Body of pancreas (tissue), 4 donors: ENCODE results near the gene ABHD5. TPM values are rescaled to one million over a fixed set of nuclear protein-coding genes. Genes with fewer than 3 reads are reported as not detected.

ENCODE experiments used
- ATAC-seq: fragments of 150-250 bp; one replicate; pipeline ENCODE4 v1.9.1; 2016
- DNase-seq, 4 donors: peaks; one replicate each; pipeline ENCODE4 v3.0.0-alpha.2; 2019
- H3K27ac ChIP-seq, 4 donors: fragments of 200-600 bp; sonication (generic); 1 replicate in 3 of 4; 2 replicates in 1 of 4; pipeline versions ENCODE4 v1.5.1 to v1.6.1; 2016 to 2019; ENCODE audit warnings: mild to moderate bottlenecking in 1 of 4, mixed read lengths in 1 of 4, moderate library complexity in 1 of 4
- H3K27me3 ChIP-seq, 2 donors: fragments of 200-600 bp; sonication (generic); one replicate each; pipeline ENCODE4 v1.6.0; 2016; ENCODE audit warnings: mild to moderate bottlenecking in 1 of 2
- H3K36me3 ChIP-seq, 2 donors: fragments of 200-600 bp; sonication (generic); replicated peaks in 1 of 2; 2 replicates each; pipeline ENCODE4 v1.5.1; 2016; ENCODE audit warnings: low read depth in 2 of 2; ENCODE audit not compliant: insufficient read depth in 1 of 2
- H3K4me1 ChIP-seq: fragments of 200-600 bp; sonication (generic); one replicate; pipeline ENCODE4 v1.6.0; 2016
- H3K4me3 ChIP-seq, 2 donors: fragments of 200-600 bp; sonication (generic); 1 replicate in 1 of 2; 2 replicates in 1 of 2; pipeline ENCODE4 v1.5.1; 2016 to 2019
- H3K9me3 ChIP-seq, 3 donors: fragments of 200-600 bp; sonication (generic); 1 replicate in 2 of 3; 2 replicates in 1 of 3; pipeline ENCODE4 v1.5.1; 2016
- CTCF ChIP-seq, 7 experiments: fragments of 450-650 bp in 4 of 7; fragments of 200-600 bp in 3 of 7; sonication (generic) in 3 of 7; IDR thresholded peaks; one replicate each; pipeline ENCODE4 v1.5.1; 2016 to 2019; ENCODE audit warnings: antibody characterized with exemption in 7 of 7
- POLR2A ChIP-seq, 3 donors: fragments of 450-650 bp; IDR thresholded peaks; one replicate each; pipeline ENCODE4 v1.6.1; 2016; ENCODE audit warnings: antibody characterized with exemption in 3 of 3, mild to moderate bottlenecking in 2 of 3
- WGBS, 2 donors: methylation state at CpG; one replicate each; pipeline ENCODE4 v1.1.5; 2017; 5-methylcytosine and 5-hydroxymethylcytosine counted together
- intact Hi-C: fragments of 100-400 bp; cut with DNase I; formaldehyde crosslinking; loops from one replicate; pipeline ENCODE4 v1.15.1; 2023
- total RNA-seq, 2 donors: library from RNA; depleted of rRNA; stranded (reverse); fragments of >200 nt; gene quantifications; one replicate each; pipeline ENCODE4 v1.1.0, GENCODE V29; 2016

ABHD5 gene
- total RNA-seq, 2 donors from 2014 or later, result 14.8 to 21.8 TPM

DNA sequence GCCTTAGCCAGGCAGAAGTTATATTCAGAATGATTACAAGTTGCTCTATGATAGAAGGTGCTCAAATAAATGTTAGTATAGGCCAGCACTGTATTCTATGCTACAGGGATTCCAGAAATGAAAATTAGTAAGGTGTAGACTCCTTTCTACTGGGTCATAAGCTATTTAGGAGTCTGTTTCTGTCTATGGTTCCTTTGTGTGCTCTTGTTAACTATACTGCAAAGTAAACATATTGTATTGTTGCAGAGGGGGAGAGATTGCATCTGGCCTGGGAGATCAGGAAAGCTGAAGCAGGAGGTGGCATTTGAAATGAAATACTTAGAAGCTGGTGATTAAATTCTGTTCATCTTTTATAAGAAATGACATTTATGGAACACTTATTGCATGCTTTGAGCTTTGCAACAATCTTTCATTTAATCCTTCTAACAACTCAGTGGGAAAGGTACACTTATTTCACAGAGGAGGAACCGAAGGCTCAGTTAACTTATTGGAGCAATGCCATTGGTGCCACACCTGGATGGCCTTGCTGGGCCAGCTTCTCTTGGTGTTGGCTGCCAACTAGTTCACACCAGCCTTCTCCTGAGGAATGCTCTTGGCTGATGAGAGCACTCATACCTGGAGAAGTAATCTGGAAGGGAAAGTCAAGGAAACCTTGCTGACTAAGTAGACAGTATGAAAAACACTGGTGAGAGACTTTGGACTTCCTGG is 39.1 kb downstream of the ABHD5 start:
- H3K27ac ChIP-seq, result no peak overlapping the region
- 12 to 22% methylated on average over 1 of the region's 1 CpG for WGBS, 2 donors

GRCh38 chr3:43732747-43733425 is 42.1 kb downstream of the ABHD5 start:
- intact Hi-C loops, result no loop called here
- H3K36me3 ChIP-seq, result no peaks in the 10 kb centered on the region
- no peak for ATAC-seq
- peaks cover 14% of the 10 kb centered on the region for H3K4me1 ChIP-seq
- WGBS, 2 donors, result 79 to 90% methylated on average over 6 of the region's 6 CpGs
- no peaks in the 10 kb centered on the region for H3K27me3 ChIP-seq
- no peak overlapping the region for H3K4me3 ChIP-seq
- DNase-seq, result no peak
- H3K9me3 ChIP-seq, result no peaks in the 10 kb centered on the region
- TF ChIP-seq POLR2A (IDR thresholded peaks at IDR 0.05) (no peak), CTCF (IDR thresholded peaks at IDR 0.05) (no peak)
- H3K27ac ChIP-seq, result no peak overlapping the region

More for the DNA sequence above, 39.1 kb downstream of the ABHD5 start:
- no peak for TF ChIP-seq CTCF (IDR thresholded peaks at IDR 0.05)
- no peak for TF ChIP-seq POLR2A (IDR thresholded peaks at IDR 0.05)
- Histone ChIP-seq H3K4me1 (peaks cover 14% of the 10 kb centered on the region), H3K27me3 (no peaks in the 10 kb centered on the region), H3K36me3 (no peaks in the 10 kb centered on the region), H3K9me3 (no peaks in the 10 kb centered on the region), H3K4me3 (no peak overlapping the region)
- intact Hi-C loops, result no loop called here
- DNase-seq (peak; percentile 28 to 59 (median 55)), ATAC-seq (peak; percentile 63)

- WGBS, 2 donors, result 65 to 78% methylated on average over 6 of the region's 6 CpGs
- ATAC-seq, result peak; percentile 45
- no peaks in the 10 kb centered on the region for H3K9me3 ChIP-seq
- no peaks in the 10 kb centered on the region for H3K27me3 ChIP-seq
- TF ChIP-seq CTCF (IDR thresholded peaks at IDR 0.05), result no peak
- H3K36me3 ChIP-seq, result no peaks in the 10 kb centered on the region
- no peak overlapping the region for H3K27ac ChIP-seq
- H3K4me3 ChIP-seq, result no peak overlapping the region
- intact Hi-C loops, result no loop called here
- peaks cover 14% of the 10 kb centered on the region for H3K4me1 ChIP-seq
- DNase-seq, result peak in 3 of 4 donors; percentile 19 to 37 (median 22)
Observed at GRCh38 chr3:43733459-43734384, 43.0 kb downstream of the ABHD5 start.

GRCh38 chr3:43734685-43735084 is 43.9 kb downstream of the ABHD5 start:
- ATAC-seq (no peak), DNase-seq (no peak)
- no peak overlapping the region for H3K4me3 ChIP-seq
- H3K9me3 ChIP-seq, result no peaks in the 10 kb centered on the region
- no peak overlapping the region for H3K27ac ChIP-seq
- intact Hi-C loops, result no loop called here
- no peaks in the 10 kb centered on the region for H3K36me3 ChIP-seq
- TF ChIP-seq CTCF (IDR thresholded peaks at IDR 0.05) (no peak), POLR2A (IDR thresholded peaks at IDR 0.05) (no peak)
- H3K27me3 ChIP-seq, result no peaks in the 10 kb centered on the region
- 96 to 97% methylated on average over 2 of the region's 2 CpGs for WGBS, 2 donors
- peaks cover 10% of the 10 kb centered on the region for H3K4me1 ChIP-seq
